Stomach (tissue), 9 donors: Measurements from ENCODE around the gene THTPA. TPM values are rescaled to one million over a fixed set of nuclear protein-coding genes. Genes with fewer than 3 reads are reported as not detected.
A peak's percentile ranks its signal among the peaks of the same experiment; 100 is the strongest.

Experiments used
- DNase-seq, 2 donors: peaks; one replicate each; pipeline versions ENCODE4 v3.0.0 to v3.0.0-alpha.2; 2013 to 2019
- H3K27ac ChIP-seq, 5 donors: fragments of 200-600 bp in 4 of 5; sonication (generic) in 4 of 5; one replicate each; pipeline ENCODE4 v1.5.1; 2013 to 2019; ENCODE audit warnings: mild to moderate bottlenecking in 1 of 5, moderate library complexity in 1 of 5
- H3K27me3 ChIP-seq, 3 donors: fragments of 200-600 bp; sonication (generic); one replicate each; pipeline ENCODE4 v1.5.1; 2017 to 2019; ENCODE audit warnings: mixed run types in 1 of 3
- H3K36me3 ChIP-seq, 4 donors: fragments of 200-600 bp; sonication (generic); 1 replicate in 3 of 4; 2 replicates in 1 of 4; pipeline ENCODE4 v1.5.1; 2016 to 2019
- H3K4me1 ChIP-seq, 4 donors: fragments of 200-600 bp; sonication (generic); one replicate each; pipeline ENCODE4 v1.5.1; 2016 to 2019
- H3K4me3 ChIP-seq, 4 donors: fragments of 200-600 bp; sonication (generic) in 3 of 4; one replicate each; pipeline ENCODE4 v1.5.1; 2016 to 2019; ENCODE audit warnings: mild to moderate bottlenecking in 1 of 4
- H3K9me3 ChIP-seq, 4 donors: fragments of 200-600 bp; sonication (generic); one replicate each; pipeline ENCODE4 v1.5.1; 2016 to 2019
- CTCF ChIP-seq, 7 experiments: fragments of 450-650 bp in 4 of 7; fragments of 200-600 bp in 3 of 7; sonication (generic) in 3 of 7; IDR thresholded peaks; one replicate each; pipeline ENCODE4 v1.5.1; 2016 to 2019; ENCODE audit warnings: antibody characterized with exemption in 7 of 7, control low read depth in 2 of 7, mild to moderate bottlenecking in 1 of 7
- EP300 ChIP-seq: sonication (generic); formaldehyde crosslinking; IDR thresholded peaks from one replicate; pipeline ENCODE4 v1.6.1; 2017; ENCODE audit warnings: antibody characterized with exemption
- POLR2A ChIP-seq, 4 donors: fragments of 450-650 bp; IDR thresholded peaks; one replicate each; pipeline ENCODE4 v1.6.1; 2016; ENCODE audit warnings: antibody characterized with exemption in 4 of 4, control low read depth in 2 of 4, mild to moderate bottlenecking in 1 of 4, moderate library complexity in 1 of 4
- POLR2AphosphoS5 ChIP-seq, 3 donors: sonication (generic); formaldehyde crosslinking; IDR thresholded peaks; one replicate each; pipeline ENCODE4 v1.6.1; 2016; ENCODE audit warnings: antibody characterized with exemption in 3 of 3
- WGBS, 5 donors: extraction: QIAGEN DNeasy Blood & Tissue Kit in 3 of 5; methylation state at CpG; one replicate each; pipeline versions ENCODE4 v1.1.5 to v1.1.7; 2013 to 2018; 5-methylcytosine and 5-hydroxymethylcytosine counted together
- intact Hi-C: fragments of 100-400 bp; cut with DNase I; formaldehyde crosslinking; loops from one replicate; pipeline ENCODE4 v1.15.1; 2023; ENCODE audit warnings: low total_unique reads
- polyA plus RNA-seq, 3 donors: library from polyadenylated mRNA; stranded (reverse); fragments of 200-250 nt; gene quantifications; one replicate each; pipeline ENCODE4 v1.2.3, GENCODE V29; 2013
- total RNA-seq, 5 donors: library from RNA; depleted of rRNA; stranded (reverse); fragments of >200 nt; gene quantifications; one replicate each; pipeline versions ENCODE4 v1.1.0 to v1.2.3, GENCODE V29; 2014 to 2016
- donor health status: healthy with polysubstance abuse.
- donor health status: Bipolar disorder and iron deficiency.
- donor health status: healthy.

Gene THTPA
- total and polyA plus RNA-seq, 8 donors: 8.5 to 170 (median 16.3) TPM

- intact Hi-C loops: no loop called here
Measured at GRCh38 chr14:23530375-23531055, 25.6 kb upstream of the THTPA start.

GRCh38 chr14:23531391-23531790, 24.7 kb upstream of the THTPA start:
- Histone ChIP-seq H3K27ac (no peak overlapping the region), H3K9me3 (no peaks in the 10 kb centered on the region), H3K4me3 (no peak overlapping the region), H3K27me3 (no peaks in the 10 kb centered on the region), H3K4me1 (no peaks in the 10 kb centered on the region), H3K36me3 (peaks cover 0 to 17% (median 6%) of the 10 kb centered on the region in 4 donors)
- no peak for TF ChIP-seq CTCF (IDR thresholded peaks at IDR 0.05)
- no peak for TF ChIP-seq EP300
- TF ChIP-seq POLR2AphosphoS5 (IDR thresholded peaks at IDR 0.05): no peak
- TF ChIP-seq POLR2A (IDR thresholded peaks at IDR 0.05): no peak
- WGBS, 5 donors: 91 to 97% (median 94%) methylated on average over 12 of the region's 12 CpGs
- intact Hi-C loops: no loop called here
- DNase-seq: no peak

More at GRCh38 chr14:23530375-23531055, 25.6 kb upstream of the THTPA start:
- no peak for TF ChIP-seq POLR2A (IDR thresholded peaks at IDR 0.05)
- no peak for TF ChIP-seq CTCF (IDR thresholded peaks at IDR 0.05)
- no peak for TF ChIP-seq POLR2AphosphoS5 (IDR thresholded peaks at IDR 0.05)
- TF ChIP-seq EP300: no peak
- H3K36me3 ChIP-seq: peaks cover 0 to 25% (median 9%) of the 10 kb centered on the region in 4 donors
- no peak overlapping the region for H3K4me3 ChIP-seq
- no peak overlapping the region for H3K27ac ChIP-seq
- DNase-seq: peak in 1 of 2 donors; percentile 49
- no peaks in the 10 kb centered on the region for H3K9me3 ChIP-seq
- no peaks in the 10 kb centered on the region for H3K27me3 ChIP-seq
- H3K4me1 ChIP-seq: no peaks in the 10 kb centered on the region
- 71 to 83% (median 80%) methylated on average over 9 to 10 of the region's 10 CpGs for WGBS, 5 donors

- Histone ChIP-seq H3K27me3 (no peaks in the 10 kb centered on the region), H3K9me3 (no peaks in the 10 kb centered on the region), H3K36me3 (peaks cover 0 to 12% (median 5%) of the 10 kb centered on the region in 4 donors), H3K4me3 (no peak overlapping the region), H3K27ac (no peak overlapping the region), H3K4me1 (no peaks in the 10 kb centered on the region)
- intact Hi-C loops: no loop called here
- no peak for DNase-seq
- TF ChIP-seq POLR2A (IDR thresholded peaks at IDR 0.05) (no peak), CTCF (IDR thresholded peaks at IDR 0.05) (no peak), EP300 (no peak), POLR2AphosphoS5 (IDR thresholded peaks at IDR 0.05) (no peak)
- 94 to 100% (median 95%) methylated on average over 5 to 7 of the region's 7 CpGs for WGBS, 5 donors
Measured at GRCh38 chr14:23532658-23533057, 23.4 kb upstream of the THTPA start.

- H3K4me1 ChIP-seq: peaks cover 0 to 2% (median 0%) of the 10 kb centered on the region in 4 donors
- no peak for DNase-seq
- no peaks in the 10 kb centered on the region for H3K9me3 ChIP-seq
- no peak overlapping the region for H3K4me3 ChIP-seq
- no peaks in the 10 kb centered on the region for H3K27me3 ChIP-seq
- TF ChIP-seq POLR2A (IDR thresholded peaks at IDR 0.05): no peak
- no peak for TF ChIP-seq POLR2AphosphoS5 (IDR thresholded peaks at IDR 0.05)
- TF ChIP-seq CTCF (IDR thresholded peaks at IDR 0.05): no peak
- TF ChIP-seq EP300: no peak
- peaks cover 0 to 11% (median 5%) of the 10 kb centered on the region in 4 donors for H3K36me3 ChIP-seq
- WGBS, 5 donors: 92 to 95% (median 94%) methylated on average over 11 to 16 of the region's 16 CpGs
- intact Hi-C loops: no loop called here
- no peak overlapping the region for H3K27ac ChIP-seq
Measured at GRCh38 chr14:23533652-23534435, 22.2 kb upstream of the THTPA start.
